ENCODE results near the gene S100A3. TPM values are rescaled to one million over a fixed set of nuclear protein-coding genes. Genes with fewer than 3 reads are reported as not detected.

Gene S100A3
- total and polyA plus RNA-seq, 12 donors, result 0.28 to 3.8 (median 1.9) TPM; not detected in 5

DNA sequence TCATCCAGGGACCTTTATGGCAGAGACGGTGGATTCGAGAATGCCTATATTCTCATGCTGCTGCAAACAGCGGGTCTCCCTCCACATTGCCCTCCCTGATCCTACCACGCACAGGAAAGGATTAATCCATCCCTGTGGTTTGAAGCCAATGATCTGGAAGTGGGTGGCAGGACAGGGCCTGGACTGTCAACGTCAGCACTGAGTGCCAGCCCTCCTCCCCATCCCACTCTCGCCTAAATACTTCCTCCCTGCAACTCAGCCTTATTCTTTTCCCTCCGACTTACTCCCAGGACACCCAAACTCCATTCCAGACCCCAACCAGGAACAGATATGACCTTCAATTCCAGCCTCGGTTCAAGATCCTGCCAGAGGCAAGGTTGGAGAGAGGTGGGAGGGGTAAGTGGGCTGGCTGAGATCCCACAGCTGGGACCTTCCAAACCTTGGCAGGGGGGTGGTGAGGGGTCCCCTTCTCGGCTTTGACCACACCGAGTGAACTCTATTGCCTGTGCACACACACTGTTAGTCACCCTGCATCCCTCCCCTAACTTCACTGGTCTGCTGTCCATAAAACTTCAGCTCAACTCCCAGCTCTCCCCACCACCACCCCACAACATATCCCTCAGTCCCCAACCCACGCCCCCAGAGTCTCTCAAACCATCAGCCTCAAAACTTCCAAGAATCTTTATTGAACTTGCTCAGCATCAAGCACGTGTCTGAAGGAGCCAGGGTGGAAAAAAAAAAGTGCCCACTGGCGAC is 5.9 kb downstream of the S100A3 start:
- H3K27me3 ChIP-seq, result no peaks in the 10 kb centered on the region
- TF ChIP-seq CTCF (IDR thresholded peaks at IDR 0.05) (no peak), POLR2A (IDR thresholded peaks at IDR 0.05) (no peak)
- H3K9me3 ChIP-seq (replicated peaks in 1 of 3), result no peaks in the 10 kb centered on the region
- H3K36me3 ChIP-seq (replicated peaks in 1 of 2), result no peaks in the 10 kb centered on the region
- peaks cover 27 to 36% of the 10 kb centered on the region in 2 donors for H3K4me1 ChIP-seq (replicated peaks in 1 of 2)
- no peak overlapping the region for H3K4me3 ChIP-seq
- no peak overlapping the region for H3K27ac ChIP-seq
- intact Hi-C loops (cut with DNase I), result no loop called here
- DNase-seq, result no peak
- WGBS, 4 donors, result 78 to 81% (median 79%) methylated on average over 11 to 13 of the region's 13 CpGs

- H3K9me3 ChIP-seq (replicated peaks in 1 of 3), result no peaks in the 10 kb centered on the region
- H3K36me3 ChIP-seq (replicated peaks in 1 of 2), result no peaks in the 10 kb centered on the region
- peaks cover 27 to 36% of the 10 kb centered on the region in 2 donors for H3K4me1 ChIP-seq (replicated peaks in 1 of 2)
- no peak for DNase-seq
- TF ChIP-seq CTCF (IDR thresholded peaks at IDR 0.05) (no peak), POLR2A (IDR thresholded peaks at IDR 0.05) (no peak)
- 75 to 81% (median 77%) methylated on average over 9 to 13 of the region's 13 CpGs for WGBS, 4 donors
- H3K27me3 ChIP-seq, result no peaks in the 10 kb centered on the region
- H3K27ac ChIP-seq, result no peak overlapping the region
- H3K4me3 ChIP-seq, result no peak overlapping the region
- intact Hi-C loops (cut with DNase I), result no loop called here
These were observed 7.1 kb downstream of the S100A3 start for GRCh38 chr1:153541641-153542590.

GRCh38 chr1:153540394-153541361 is 8.4 kb downstream of the S100A3 start, which contains the start of gene S100A5:
Gene S100A5, minus strand, starts transcription at chr1:153540934. Its CDS starts 743 bp downstream, at chr1:153540191.
- H3K4me3 ChIP-seq, result no peak within 1 kb of the TSS
- WGBS, 4 donors, result 81 to 96% (median 89%) methylated on average over 8 to 11 of the region's 11 CpGs
- H3K36me3 ChIP-seq (replicated peaks in 1 of 2), result no peaks in the 10 kb centered on the region
- no peak within 1 kb of the TSS for H3K27ac ChIP-seq
- no peaks in the 10 kb centered on the region for H3K9me3 ChIP-seq (replicated peaks in 1 of 3)
- intact Hi-C loops (cut with DNase I), result no loop called here
- H3K4me1 ChIP-seq (replicated peaks in 1 of 2), result peaks cover 32 to 38% of the 10 kb centered on the region in 2 donors
- DNase-seq, result no peak
- no peak for TF ChIP-seq CTCF (IDR thresholded peaks at IDR 0.05)
- no peak for TF ChIP-seq POLR2A (IDR thresholded peaks at IDR 0.05)
- no peaks in the 10 kb centered on the region for H3K27me3 ChIP-seq
